K562 (cell line): ENCODE data around the gene S100A3. TPM values are rescaled to one million over a fixed set of nuclear protein-coding genes. Genes with fewer than 3 reads are reported as not detected.

Experiments
- ATAC-seq: fragments of 200-7000 bp; cut with Tn5 transposase; 3 replicates; pipeline ENCODE4 v1.9.1; 2020; ENCODE audit warnings: moderate library complexity
- BruUV-seq: library from RNA; stranded (reverse); fragments of 400-500 nt; replicated peaks from 2 replicates; lab custom pipeline; 2021; lab: Mats Ljungman, UMichigan
- CTCF ChIA-PET: fragments of 300-600 bp; formaldehyde crosslinking; extraction: SDS; loops from one replicate; lab custom pipeline; 2021; ENCODE audit warnings: low intra/inter-chr PET ratio; lab: Yijun Ruan, JAX
- POLR2A ChIA-PET: fragments of 300-600, 350-650 bp; sonication (Branson Sonifier 250); formaldehyde crosslinking; extraction: SDS; loops from one replicate; lab custom pipeline; 2021; ENCODE audit warnings: antibody characterized with exemption, inconsistent platforms; lab: Yijun Ruan, JAX
- DNase-seq, 4 experiments: peaks; one replicate each; pipeline versions ENCODE4 v3.0.0 to v3.0.0-alpha.2; 2011 to 2018; ENCODE audit warnings: low spot score in 3 of 4, mixed read lengths in 3 of 4; ENCODE audit errors: extremely low read depth in 1 of 4
- FAIRE-seq: peaks from 2 replicates; lab custom pipeline; 2011; peaks lifted over from hg19 to GRCh38; lab: Jason Lieb, UNC
- H2AFZ ChIP-seq: 2 replicates; pipeline ENCODE4 v1.6.0; 2011; ENCODE audit warnings: low read depth, low read length, control low read depth, inconsistent platforms
- H3K27ac ChIP-seq: fragments of 200-600 bp; 3 replicates; pipeline ENCODE4 v1.8.0; 2011; ENCODE audit warnings: low read depth, mild to moderate bottlenecking, control low read depth, inconsistent platforms, low read length, moderate library complexity, mixed read lengths; ENCODE audit errors: extremely low read depth
- H3K27me3 ChIP-seq, 2 experiments: fragments of 300-600 bp in 1 of 2; 2 replicates in 1 of 2; 3 replicates in 1 of 2; pipeline versions ENCODE4 v1.6.0 to v1.8.0; 2011; ENCODE audit warnings: inconsistent platforms in 2 of 2, low read length in 2 of 2, mild to moderate bottlenecking in 1 of 2, mixed read lengths in 1 of 2, moderate library complexity in 1 of 2; ENCODE audit not compliant: control insufficient read depth in 2 of 2, insufficient read depth in 2 of 2
- H3K36me3 ChIP-seq: fragments of 300-600 bp; 3 replicates; pipeline ENCODE4 v1.8.0; 2011; ENCODE audit warnings: mild to moderate bottlenecking, low read length, inconsistent platforms; ENCODE audit not compliant: control insufficient read depth, insufficient read depth
- H3K4me1 ChIP-seq, 2 experiments: fragments of 200-600 bp in 1 of 2; replicated peaks in 1 of 2; 2 replicates in 1 of 2; 3 replicates in 1 of 2; pipeline versions ENCODE4 v1.5.1 to v1.8.0; 2011; ENCODE audit warnings: inconsistent platforms in 2 of 2, low read length in 2 of 2, mild to moderate bottlenecking in 1 of 2, mixed read lengths in 1 of 2, moderate library complexity in 1 of 2; ENCODE audit not compliant: control insufficient read depth in 2 of 2, insufficient read depth in 2 of 2
- H3K4me2 ChIP-seq: 2 replicates; pipeline ENCODE4 v1.6.1; 2011; ENCODE audit warnings: low read length, control low read depth, inconsistent platforms, mixed read lengths; ENCODE audit not compliant: insufficient read depth
- H3K4me3 ChIP-seq: fragments of 200-600 bp; sonication (generic), shearing (Covaris generic); 2 replicates; pipeline ENCODE4 v1.5.1; 2016; ENCODE audit warnings: control low read depth, inconsistent platforms
- H3K79me2 ChIP-seq: fragments of 200-600 bp; 3 replicates; pipeline ENCODE4 v1.8.0; 2011; ENCODE audit warnings: low read length, inconsistent platforms; ENCODE audit not compliant: control insufficient read depth, insufficient read depth
- H3K9ac ChIP-seq, 2 experiments: 2 replicates each; pipeline versions ENCODE4 v1.6.0 to v1.6.1; 2011; ENCODE audit warnings: low read depth in 2 of 2, low read length in 2 of 2, control low read depth in 1 of 2, inconsistent platforms in 1 of 2, mild to moderate bottlenecking in 1 of 2, mixed read lengths in 1 of 2; ENCODE audit not compliant: insufficient read depth in 1 of 2
- H3K9me1 ChIP-seq: one replicate; pipeline ENCODE4 v1.6.0; 2011; ENCODE audit warnings: inconsistent platforms, mild to moderate bottlenecking, low read length, moderate library complexity; ENCODE audit not compliant: control insufficient read depth, insufficient read depth
- H3K9me3 ChIP-seq: replicated peaks from 2 replicates; pipeline ENCODE4 v1.5.1; 2011; ENCODE audit warnings: low read depth, low read length, inconsistent platforms; ENCODE audit not compliant: control insufficient read depth, insufficient read depth
- H4K20me1 ChIP-seq: replicated peaks from 2 replicates; pipeline ENCODE4 v1.6.1; 2011; ENCODE audit warnings: low read length, inconsistent platforms, mixed read lengths; ENCODE audit not compliant: control insufficient read depth, insufficient read depth
- ARID1B ChIP-seq: fragments of 450-650 bp; IDR thresholded peaks from 2 replicates; pipeline ENCODE4 v1.6.1; 2016; ENCODE audit warnings: antibody characterized with exemption, mild to moderate bottlenecking, inconsistent platforms
- ATF3 ChIP-seq, 2 experiments: fragments of 450-650 bp in 1 of 2; sonication (generic) in 1 of 2; formaldehyde crosslinking in 1 of 2; IDR thresholded peaks in 1 of 2; conservative IDR thresholded peaks in 1 of 2; 2 replicates each; pipeline versions ENCODE4 v1.6.1 to v1.8.1; 2016 to 2023; ENCODE audit warnings: mild to moderate bottlenecking in 2 of 2, moderate library complexity in 2 of 2, inconsistent platforms in 1 of 2, missing genetic modification reagents in 1 of 2
- CBX1 ChIP-seq: sonication (generic); IDR thresholded peaks from 2 replicates; pipeline ENCODE4 v1.6.1; 2016; ENCODE audit warnings: antibody characterized with exemption, low read depth, mild to moderate bottlenecking
- DPF2 ChIP-seq: fragments of 450-650 bp; IDR thresholded peaks from 2 replicates; pipeline ENCODE4 v1.6.1; 2016
- ETV5 ChIP-seq: sonication (generic); formaldehyde crosslinking; IDR thresholded peaks from 2 replicates; pipeline ENCODE4 v1.4.0; 2020; ENCODE audit warnings: low read depth, mild to moderate bottlenecking, missing genetic modification reagents
- FOS ChIP-seq: IDR thresholded peaks from 3 replicates; pipeline ENCODE4 v1.6.1; 2011; ENCODE audit not compliant: insufficient read length; ENCODE audit errors: extremely low read depth
- FOSL1 ChIP-seq: fragments of 200-800 bp; sonication (Bioruptor generic); conservative IDR thresholded peaks from 2 replicates; pipeline ENCODE4 v1.6.1; 2016; ENCODE audit warnings: missing genetic modification characterization, missing compliant biosample characterization
- JUN ChIP-seq, 2 experiments: sonication (generic) in 1 of 2; formaldehyde crosslinking in 1 of 2; IDR thresholded peaks; 2 replicates each; pipeline versions ENCODE4 v1.6.1 to v1.8.0; 2012 to 2022; ENCODE audit warnings: borderline replicate concordance in 2 of 2, mild to moderate bottlenecking in 2 of 2, improper control_type of control experiment in 1 of 2, low read depth in 1 of 2, low read length in 1 of 2, missing genetic modification reagents in 1 of 2
- JUND ChIP-seq, 2 experiments: IDR thresholded peaks; 2 replicates in 1 of 2; 3 replicates in 1 of 2; pipeline ENCODE4 v1.6.1; 2011; ENCODE audit warnings: borderline replicate concordance in 2 of 2, low read depth in 2 of 2, low read length in 2 of 2, improper control_type of control experiment in 1 of 2, missing biosample characterization in 1 of 2, missing genetic modification characterization in 1 of 2, missing genetic modification reagents in 1 of 2
- MAX ChIP-seq: sonication (generic); formaldehyde crosslinking; IDR thresholded peaks from 2 replicates; pipeline ENCODE4 v1.9.0; 2022; ENCODE audit warnings: mild to moderate bottlenecking, missing genetic modification reagents
- SMARCA4 ChIP-seq: fragments of 450-650 bp; IDR thresholded peaks from 2 replicates; pipeline ENCODE4 v1.6.1; 2016
- SMARCE1 ChIP-seq: fragments of 450-650 bp; IDR thresholded peaks from 2 replicates; pipeline ENCODE4 v1.7.1; 2016; ENCODE audit warnings: mild to moderate bottlenecking
- USF1 ChIP-seq: sonication (generic); formaldehyde crosslinking; IDR thresholded peaks from 2 replicates; pipeline ENCODE4 v1.9.0; 2022; ENCODE audit warnings: mild to moderate bottlenecking, missing genetic modification reagents
- ZFX ChIP-seq: sonication (generic); formaldehyde crosslinking; IDR thresholded peaks from 2 replicates; pipeline ENCODE4 v1.8.0; 2022; ENCODE audit warnings: mild to moderate bottlenecking, missing genetic modification reagents, moderate library complexity
- ZNF175 ChIP-seq: fragments of 200-800 bp; sonication (Bioruptor generic); IDR thresholded peaks from 2 replicates; pipeline ENCODE4 v1.6.1; 2016; ENCODE audit warnings: low read depth, mild to moderate bottlenecking, missing genetic modification characterization, missing compliant biosample characterization
- ZNF449 ChIP-seq: fragments of 250-450 bp; sonication (Bioruptor Pico); IDR thresholded peaks from 2 replicates; pipeline ENCODE4 v1.8.0; 2022; ENCODE audit warnings: moderate library complexity, mild to moderate bottlenecking, inconsistent platforms
- WGBS: fragments of 100-300 bp; shearing (Covaris generic); methylation state at CpG from one replicate; pipeline ENCODE4 v1.1.6; 2016; ENCODE audit warnings: low coverage, mixed read lengths; ENCODE audit not compliant: insufficient coverage; ENCODE audit errors: missing lambda C conversion rate; 5-methylcytosine and 5-hydroxymethylcytosine counted together
- in situ Hi-C: fragments of 300-500 bp; cut with MboI; formaldehyde crosslinking; loops from 4 replicates; pipeline ENCODE4 v1.15.0; 2018; ENCODE audit warnings: inconsistent platforms, mixed read lengths
- intact Hi-C: fragments of 100-400 bp; cut with micrococcal nuclease; formaldehyde crosslinking; loops from 2 replicates; pipeline ENCODE4 v1.14.2; 2022
- polyA plus RNA-seq, 8 experiments: library from polyadenylated mRNA; depleted of rRNA in 4 of 8; stranded (reverse) in 5 of 8; unstranded in 3 of 8; fragments of >200 nt; fragmentation: Nextera tagmentation in 2 of 8; fragmentation: Illumina TruSeq in 1 of 8; extraction: Ambion mirVana in 2 of 8; extraction: Trizol in 1 of 8; gene quantifications; 2 replicates each; pipeline versions ENCODE4 v1.2.1 to v1.2.3, GENCODE V29; 2011 to 2014; ENCODE audit warnings: inconsistent platforms in 1 of 8, missing spikeins in 1 of 8
- total RNA-seq, 7 experiments: library from RNA; depleted of rRNA in 6 of 7; stranded (reverse); fragments of >200 nt in 6 of 7; fragmentation: Illumina TruSeq in 2 of 7; extraction: Trizol in 2 of 7; gene quantifications; 2 replicates each; pipeline versions ENCODE4 v1.2.1 to v1.2.3, GENCODE V29; 2011 to 2021; ENCODE audit warnings: low replicate concordance in 1 of 7

Gene S100A3
- total and polyA plus RNA-seq, 9 of the 15 experiments (the other 6 are each of a cell fraction or from before 2014, with no cell fraction given), result 0.08 to 1.7 (median 0.18) TPM; not detected in 4

- CTCF ChIA-PET, result interaction anchor here (2.4 kb wide), 1 partner anchor 35 kb away, joined by 21 read pairs; no protein-coding TSS in a partner anchor
- in situ Hi-C loops, result loop anchor here (5.0 kb wide), 1 partner anchor 34 kb away; the partner anchor contains the start of gene S100A2
- Histone ChIP-seq H3K27ac (no peak overlapping the region; the same call in 2 of the 3 replicates), H4K20me1 (no peaks in the 10 kb centered on the region), H3K9me1 (no peaks in the 10 kb centered on the region), H3K9me3 (no peaks in the 10 kb centered on the region), H3K4me3 (no peak overlapping the region), H3K27me3 (no peaks in the 10 kb centered on the region), H3K4me1 (peaks cover 45 to 52% of the 10 kb centered on the region in 2 experiments), H3K79me2 (no peaks in the 10 kb centered on the region; the same call in 2 of the 3 replicates), H3K9ac (peak overlapping the region; percentile 11 to 39; a peak in 2 of 4 replicates), H2AFZ (peak overlapping the region; percentile 86), H3K4me2 (peak overlapping the region; percentile 19), H3K36me3 (no peaks in the 10 kb centered on the region)
- peak; percentile 47 to 58 (median 56) for DNase-seq
- no TSS peak for BruUV-seq
- POLR2A ChIA-PET, result interaction anchor here (0.6 to 1.0 kb wide), 3 partner anchors 9 to 18 kb away, joined by 3 to 4 read pairs (median 3); no protein-coding TSS in a partner anchor
- FAIRE-seq, result no peak
- 28% methylated on average over 12 of the region's 13 CpGs for WGBS
- intact Hi-C loops, result loop anchor here (5.0 kb wide), 1 partner anchor 99 kb away; the partner anchor contains the start of gene CHTOP
- ATAC-seq, result no peak
- TF ChIP-seq FOS, result peak; percentile 53
- TF ChIP-seq CBX1, result no peak
- TF ChIP-seq ZNF449, result no peak
- 0 out of 2 replicates have a peak, but pooled peaks have one; percentile 40 for TF ChIP-seq ZNF175 (CRISPR knock-in tag)
- TF ChIP-seq SMARCE1, result peak; percentile 50; the same call in 1 of the 2 replicates
- TF ChIP-seq ATF3 (IDR thresholded peaks at IDR 0.05), result peak; percentile 85
- no peak for TF ChIP-seq ATF3 (CRISPR knock-in tag; conservative IDR thresholded peaks at IDR 0.05)
- peak; percentile 53; the same call in 1 of the 2 replicates for TF ChIP-seq DPF2
- peak; percentile 86 for TF ChIP-seq FOSL1 (tag)
- peak; percentile 83; the same call in 1 of the 2 replicates for TF ChIP-seq JUND (IDR thresholded peaks at IDR 0.05; ENCODE audit: borderline replicate concordance, low read depth, low read length)
- TF ChIP-seq JUND (tag; IDR thresholded peaks at IDR 0.05; ENCODE audit: borderline replicate concordance, low read depth, low read length), result peak; percentile 70; the same call in 1 of the 3 replicates
- TF ChIP-seq ZFX (CRISPR knock-in tag), result peak; percentile 45; the same call in 1 of the 2 replicates
- peak; percentile 52 for TF ChIP-seq ARID1B
- 0 out of 2 replicates have a peak, but pooled peaks have one; percentile 36 for TF ChIP-seq ETV5 (CRISPR knock-in tag)
- TF ChIP-seq SMARCA4, result no peak
- TF ChIP-seq JUN (IDR thresholded peaks at IDR 0.05; ENCODE audit: borderline replicate concordance, low read depth, low read length), result peak; percentile 77; the same call in 1 of the 2 replicates
- no peak for TF ChIP-seq JUN (CRISPR knock-in tag; IDR thresholded peaks at IDR 0.05; ENCODE audit: borderline replicate concordance)
- TF ChIP-seq USF1 (CRISPR knock-in tag), result 0 out of 2 replicates have a peak, but pooled peaks have one; percentile 3
- 0 out of 2 replicates have a peak, but pooled peaks have one; percentile 3 for TF ChIP-seq MAX
Measured at GRCh38 chr1:153533689-153534201, 15.3 kb downstream of the S100A3 start.
